B cell (primary cell): ENCODE data around the gene SLC6A16. TPM values are rescaled to one million over a fixed set of nuclear protein-coding genes. Genes with fewer than 3 reads are reported as not detected.

ENCODE experiments used
- ATAC-seq: fragments of 200-7000 bp; cut with Tn5 transposase; one replicate; pipeline ENCODE4 v1.10.0; 2021; ENCODE audit warnings: low read depth, mild to moderate bottlenecking, moderate number of reproducible peaks, moderate library complexity
- CTCF ChIA-PET: fragments of 350-600 bp; sonication (Branson Sonifier 250); formaldehyde crosslinking; loops from one replicate; lab custom pipeline; 2021; ENCODE audit warnings: antibody characterized with exemption, inconsistent platforms; lab: Charles Lee
- POLR2A ChIA-PET: fragments of 350-600 bp; sonication (Branson Sonifier 250); formaldehyde crosslinking; loops from one replicate; lab custom pipeline; 2021; ENCODE audit warnings: antibody characterized with exemption; lab: Charles Lee
- DNase-seq: peaks from one replicate; pipeline ENCODE4 v3.0.0; 2013
- H2AFZ ChIP-seq: 2 replicates; pipeline ENCODE4 v1.6.1; 2012; ENCODE audit warnings: mild to moderate bottlenecking, low read depth, low read length; ENCODE audit not compliant: insufficient read depth, poor library complexity, severe bottlenecking
- H3K27ac ChIP-seq, 2 donors: 1 replicate in 1 of 2; 2 replicates in 1 of 2; pipeline ENCODE4 v1.5.1; 2012 to 2013; ENCODE audit warnings: low read length in 2 of 2, mild to moderate bottlenecking in 2 of 2, moderate library complexity in 1 of 2
- H3K27me3 ChIP-seq, 4 experiments: fragments of 200-600 bp in 1 of 4; sonication (generic) in 1 of 4; replicated peaks in 1 of 4; 1 replicate in 2 of 4; 2 replicates in 2 of 4; pipeline versions ENCODE4 v1.6.1 to v1.7.0; 2013 to 2016; ENCODE audit warnings: low read length in 3 of 4, mild to moderate bottlenecking in 2 of 4, mixed read lengths in 1 of 4, moderate library complexity in 1 of 4; ENCODE audit not compliant: insufficient read depth in 4 of 4, control insufficient read depth in 3 of 4; ENCODE audit errors: control extremely low read depth in 1 of 4
- H3K36me3 ChIP-seq, 2 experiments: replicated peaks in 1 of 2; 1 replicate in 1 of 2; 2 replicates in 1 of 2; pipeline versions ENCODE4 v1.6.1 to v1.7.1; 2013; ENCODE audit warnings: low read length in 1 of 2; ENCODE audit not compliant: insufficient read depth in 2 of 2, control insufficient read depth in 1 of 2; ENCODE audit errors: control extremely low read depth in 1 of 2, extremely low read depth in 1 of 2
- H3K4me1 ChIP-seq, 2 donors: fragments of 200-600 bp in 1 of 2; sonication (generic) in 1 of 2; 1 replicate in 1 of 2; 2 replicates in 1 of 2; pipeline versions ENCODE4 v1.5.1 to v1.6.1; 2013 to 2017; ENCODE audit warnings: low read length in 2 of 2; ENCODE audit not compliant: control insufficient read depth in 2 of 2, insufficient read depth in 2 of 2
- H3K4me2 ChIP-seq: replicated peaks from 2 replicates; pipeline ENCODE3; 2012; ENCODE audit warnings: mild to moderate bottlenecking, low read depth, low read length; ENCODE audit not compliant: poor library complexity, severe bottlenecking
- H3K4me3 ChIP-seq, 5 experiments: fragments of 200-600 bp in 1 of 5; sonication (generic) in 1 of 5; 1 replicate in 3 of 5; 2 replicates in 2 of 5; pipeline versions ENCODE4 v1.5.1 to v1.7.0; 2011 to 2016; ENCODE audit warnings: low read length in 4 of 5, mild to moderate bottlenecking in 4 of 5, low read depth in 2 of 5, control low read depth in 1 of 5, moderate library complexity in 1 of 5; ENCODE audit not compliant: insufficient read depth in 1 of 5; ENCODE audit errors: control extremely low read depth in 1 of 5, extremely low read depth in 1 of 5
- H3K79me2 ChIP-seq: fragments of 200-600 bp; sonication (generic); one replicate; pipeline ENCODE4 v1.6.0; 2016; ENCODE audit warnings: low read length; ENCODE audit not compliant: control insufficient read depth, insufficient read depth
- H3K9ac ChIP-seq: fragments of 200-600 bp; sonication (generic); 2 replicates; pipeline ENCODE4 v1.6.1; 2017; ENCODE audit warnings: mild to moderate bottlenecking, low read length, moderate library complexity
- H3K9me3 ChIP-seq, 3 donors: one replicate each; pipeline versions ENCODE4 v1.6.1 to v1.7.1; 2013; ENCODE audit warnings: low read length in 2 of 3; ENCODE audit not compliant: control insufficient read depth in 2 of 3, insufficient read depth in 1 of 3; ENCODE audit errors: control extremely low read depth in 1 of 3
- H4K20me1 ChIP-seq: 2 replicates; pipeline ENCODE4 v1.6.0; 2012; ENCODE audit warnings: mild to moderate bottlenecking, low read length; ENCODE audit not compliant: insufficient read depth, control insufficient read depth, poor library complexity, severe bottlenecking
- H3K27ac Mint-ChIP-seq: one replicate; pipeline ENCODE4 v1.8.0; 2021; ENCODE audit warnings: mixed read lengths
- H3K27me3 Mint-ChIP-seq: one replicate; pipeline ENCODE4 v1.8.0; 2021; ENCODE audit warnings: mixed read lengths
- H3K4me1 Mint-ChIP-seq: one replicate; pipeline ENCODE4 v1.8.0; 2021; ENCODE audit warnings: mixed read lengths
- H3K4me3 Mint-ChIP-seq: one replicate; pipeline ENCODE4 v1.8.0; 2021; ENCODE audit warnings: mixed read lengths
- H3K9me3 Mint-ChIP-seq: one replicate; pipeline ENCODE4 v1.8.0; 2022; ENCODE audit warnings: mixed read lengths; ENCODE audit not compliant: insufficient read depth
- EZH2 ChIP-seq: IDR thresholded peaks from 2 replicates; pipeline ENCODE4 v1.6.1; 2012; ENCODE audit warnings: borderline replicate concordance, low read depth, mild to moderate bottlenecking, moderate library complexity, low read length; ENCODE audit not compliant: insufficient read depth, poor library complexity, severe bottlenecking
- WGBS: methylation state at CpG from one replicate; pipeline ENCODE4 v1.1.5; 2013; ENCODE audit warnings: missing lambda C conversion rate; ENCODE audit not compliant: insufficient coverage; 5-methylcytosine and 5-hydroxymethylcytosine counted together
- intact Hi-C: fragments of 100-400 bp; cut with micrococcal nuclease; formaldehyde crosslinking; loops from one replicate; pipeline ENCODE4 v1.10.0; 2022
- polyA plus RNA-seq: library from polyadenylated mRNA; depleted of rRNA; stranded (reverse); fragments of >200 nt; gene quantifications from 2 replicates; pipeline ENCODE4 v1.2.3, GENCODE V29; 2012
- total RNA-seq, 2 donors: library from RNA; stranded (reverse); fragments of 120-200 nt in 1 of 2; gene quantifications; 1 replicate in 1 of 2; 2 replicates in 1 of 2; pipeline versions ENCODE4 v1.2.3 to v1.2.4, GENCODE V29; 2013 to 2022
- TF ChIP-seq, protein P1 (sequence below): fragments of 200-600 bp; IDR thresholded peaks from one replicate; pipeline ENCODE4 v1.8.0; 2022; ENCODE audit warnings: antibody characterized with exemption, mild to moderate bottlenecking

SLC6A16 gene
- total and polyA plus RNA-seq, 2 donors (not counting 1 experiment from before 2014, with no cell fraction given) = 22.3 to 68.4 TPM

DNA sequence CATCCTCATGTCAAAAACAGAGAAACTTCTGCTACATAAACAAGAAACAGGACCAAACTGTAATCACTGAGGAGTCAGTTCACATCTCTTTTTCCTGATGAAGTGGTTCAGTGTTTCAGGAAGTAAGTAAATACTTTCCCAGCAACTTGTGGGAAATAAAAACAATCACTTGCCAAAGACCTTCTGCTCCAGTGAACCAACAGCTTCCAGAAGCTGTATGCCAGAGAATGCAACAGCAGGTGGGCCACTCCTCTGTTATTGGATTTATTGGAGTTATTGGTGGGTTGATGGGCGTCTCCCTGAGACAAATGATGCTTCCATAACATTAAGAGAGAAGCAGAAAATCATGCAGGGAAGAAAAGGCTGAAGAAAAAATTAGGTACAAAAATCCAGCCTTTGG is 9.9 kb downstream of the SLC6A16 start:
- ATAC-seq (no peak), DNase-seq (no peak)
- WGBS = 100% methylated on average over 1 of the region's 1 CpG
- peaks cover 7 to 19% (median 10%) of the 10 kb centered on the region in 3 donors for H3K9me3 ChIP-seq
- peaks cover 13 to 14% of the 10 kb centered on the region in 2 donors for H3K4me1 ChIP-seq
- peaks cover 76% of the 10 kb centered on the region for H3K79me2 ChIP-seq
- H3K27ac ChIP-seq = no peak overlapping the region
- ChIA-PET CTCF (interaction anchor here (0.7 to 2.2 kb wide), 3 partner anchors 9 to 76 kb away, joined by 3 to 12 read pairs (median 4); partner anchors contain the start of gene SLC6A16), POLR2A (interaction anchor here (0.7 to 1.2 kb wide), 2 partner anchors 18 to 54 kb away, joined by 3 to 6 read pairs; no protein-coding TSS in a partner anchor)
- no peak overlapping the region for H2AFZ ChIP-seq
- no peak overlapping the region for H3K4me2 ChIP-seq
- TF ChIP-seq EZH2 = no peak
- TF ChIP-seq, protein P1, sequence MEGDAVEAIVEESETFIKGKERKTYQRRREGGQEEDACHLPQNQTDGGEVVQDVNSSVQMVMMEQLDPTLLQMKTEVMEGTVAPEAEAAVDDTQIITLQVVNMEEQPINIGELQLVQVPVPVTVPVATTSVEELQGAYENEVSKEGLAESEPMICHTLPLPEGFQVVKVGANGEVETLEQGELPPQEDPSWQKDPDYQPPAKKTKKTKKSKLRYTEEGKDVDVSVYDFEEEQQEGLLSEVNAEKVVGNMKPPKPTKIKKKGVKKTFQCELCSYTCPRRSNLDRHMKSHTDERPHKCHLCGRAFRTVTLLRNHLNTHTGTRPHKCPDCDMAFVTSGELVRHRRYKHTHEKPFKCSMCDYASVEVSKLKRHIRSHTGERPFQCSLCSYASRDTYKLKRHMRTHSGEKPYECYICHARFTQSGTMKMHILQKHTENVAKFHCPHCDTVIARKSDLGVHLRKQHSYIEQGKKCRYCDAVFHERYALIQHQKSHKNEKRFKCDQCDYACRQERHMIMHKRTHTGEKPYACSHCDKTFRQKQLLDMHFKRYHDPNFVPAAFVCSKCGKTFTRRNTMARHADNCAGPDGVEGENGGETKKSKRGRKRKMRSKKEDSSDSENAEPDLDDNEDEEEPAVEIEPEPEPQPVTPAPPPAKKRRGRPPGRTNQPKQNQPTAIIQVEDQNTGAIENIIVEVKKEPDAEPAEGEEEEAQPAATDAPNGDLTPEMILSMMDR = no peak
- peaks cover 7 to 14% of the 10 kb centered on the region in 2 experiments for H3K36me3 ChIP-seq
- no peaks in the 10 kb centered on the region for H4K20me1 ChIP-seq
- intact Hi-C loops = no loop called here
- no peak overlapping the region for H3K4me3 ChIP-seq
- no peaks in the 10 kb centered on the region for H3K27me3 ChIP-seq
- no peak overlapping the region for H3K4me3 Mint-ChIP-seq
- H3K27me3 Mint-ChIP-seq = no peaks in the 10 kb centered on the region
- H3K27ac Mint-ChIP-seq = no peak overlapping the region
- no peak overlapping the region for H3K9ac ChIP-seq
- peaks cover 7% of the 10 kb centered on the region for H3K9me3 Mint-ChIP-seq
- peaks cover 46% of the 10 kb centered on the region for H3K4me1 Mint-ChIP-seq

DNA sequence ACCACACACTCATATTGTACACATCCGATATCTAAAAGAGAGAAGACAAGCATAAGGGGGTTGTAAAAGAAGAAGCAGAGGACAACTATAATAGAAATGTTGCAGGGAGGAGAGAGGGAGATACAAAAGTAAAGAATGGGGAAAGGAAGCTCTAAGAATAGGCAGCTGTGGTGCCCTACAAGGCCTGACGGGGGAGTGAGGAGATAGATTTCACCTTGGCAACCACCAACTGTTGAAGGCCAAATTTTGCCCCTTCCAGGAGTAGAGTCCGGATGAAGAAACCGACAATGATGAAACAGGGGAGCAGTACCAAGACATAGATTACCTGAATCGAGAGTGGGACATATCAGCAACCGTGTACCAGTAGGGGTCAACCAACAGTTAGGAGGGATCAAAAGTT is 15.9 kb downstream of the SLC6A16 start:
- ChIA-PET CTCF (interaction anchor here (0.6 to 1.6 kb wide), 10 partner anchors 9 to 164 kb away, joined by 3 to 10 read pairs (median 4); partner anchors contain the start of genes CD37 and KASH5), POLR2A (interaction anchor here (1.1 to 1.5 kb wide), 2 partner anchors 25 to 27 kb away, joined by 3 to 5 read pairs; no protein-coding TSS in a partner anchor)
- H3K27ac Mint-ChIP-seq = peak overlapping the region; percentile 78
- no peak for ATAC-seq
- Histone ChIP-seq H3K27me3 (no peaks in the 10 kb centered on the region), H3K27ac (peak overlapping the region in 1 of 2 donors; percentile 10), H3K4me2 (no peak overlapping the region), H3K9me3 (no peaks in the 10 kb centered on the region), H3K79me2 (peaks cover 45% of the 10 kb centered on the region), H3K36me3 (peaks cover 0 to 19% of the 10 kb centered on the region in 2 experiments), H4K20me1 (no peaks in the 10 kb centered on the region), H3K4me3 (no peak overlapping the region), H3K9ac (no peak overlapping the region), H3K4me1 (peaks cover 16 to 38% of the 10 kb centered on the region in 2 donors), H2AFZ (no peak overlapping the region)
- peak overlapping the region; percentile 35 for H3K4me3 Mint-ChIP-seq
- 96% methylated on average over 4 of the region's 6 CpGs for WGBS
- intact Hi-C loops = no loop called here
- TF ChIP-seq, protein P1 = no peak
- TF ChIP-seq EZH2 = no peak
- peaks cover 46% of the 10 kb centered on the region for H3K4me1 Mint-ChIP-seq
- no peaks in the 10 kb centered on the region for H3K9me3 Mint-ChIP-seq
- no peak for DNase-seq
- H3K27me3 Mint-ChIP-seq = no peaks in the 10 kb centered on the region
